HepG2 (cell line): ENCODE measurements around the gene MAPRE3. TPM values are rescaled to one million over a fixed set of nuclear protein-coding genes. Genes with fewer than 3 reads are reported as not detected.

Source experiments
- AHR ChIP-seq: IDR thresholded peaks from 2 replicates; pipeline ENCODE4 v1.6.1; 2018; ENCODE audit warnings: missing genetic modification reagents, missing compliant biosample characterization
- DMTF1 ChIP-seq: sonication (generic); formaldehyde crosslinking; IDR thresholded peaks from 2 replicates; pipeline ENCODE4 v1.4.0; 2020; ENCODE audit warnings: mild to moderate bottlenecking, missing genetic modification reagents
- GATAD1 ChIP-seq: IDR thresholded peaks from 2 replicates; pipeline ENCODE4 v1.6.1; 2016; ENCODE audit warnings: missing genetic modification reagents, missing compliant biosample characterization
- GMEB1 ChIP-seq: sonication (generic); formaldehyde crosslinking; IDR thresholded peaks from 2 replicates; pipeline ENCODE4 v1.5.1; 2020; ENCODE audit warnings: missing genetic modification reagents, mild to moderate bottlenecking, borderline replicate concordance
- KLF12 ChIP-seq: sonication (generic); formaldehyde crosslinking; IDR thresholded peaks from 2 replicates; pipeline ENCODE4 v1.4.0; 2020; ENCODE audit warnings: missing genetic modification reagents, borderline replicate concordance
- PLSCR1 ChIP-seq: sonication (generic); formaldehyde crosslinking; IDR thresholded peaks from 2 replicates; pipeline ENCODE4 v1.5.0; 2020; ENCODE audit warnings: missing genetic modification reagents, mild to moderate bottlenecking, borderline replicate concordance
- SKI ChIP-seq: fragments of 450-650 bp; IDR thresholded peaks from one replicate; pipeline ENCODE4 v1.6.1; 2018; ENCODE audit warnings: mild to moderate bottlenecking; ENCODE audit not compliant: partially characterized antibody
- SOX13 ChIP-seq, 3 experiments: fragments of 450-650 bp in 1 of 3; sonication (generic) in 1 of 3; formaldehyde crosslinking in 1 of 3; IDR thresholded peaks in 2 of 3; conservative IDR thresholded peaks in 1 of 3; 2 replicates each; pipeline versions ENCODE4 v1.5.0 to v1.6.1; 2016 to 2020; ENCODE audit warnings: antibody characterized with exemption in 1 of 3, mild to moderate bottlenecking in 1 of 3, missing compliant biosample characterization in 1 of 3, missing genetic modification reagents in 1 of 3, moderate library complexity in 1 of 3
- SP2 ChIP-seq: sonication (generic); formaldehyde crosslinking; IDR thresholded peaks from 2 replicates; pipeline ENCODE4 v1.5.1; 2020; ENCODE audit warnings: mild to moderate bottlenecking, missing genetic modification reagents
- SSRP1 ChIP-seq: IDR thresholded peaks from 2 replicates; pipeline ENCODE4 v1.6.1; 2016; ENCODE audit warnings: control low read depth
- TFAP4 ChIP-seq: sonication (generic); IDR thresholded peaks from 2 replicates; pipeline ENCODE4 v1.6.1; 2016; ENCODE audit warnings: low read depth, borderline replicate concordance
- TFDP1 ChIP-seq: IDR thresholded peaks from 2 replicates; pipeline ENCODE4 v1.6.1; 2016; ENCODE audit warnings: missing compliant biosample characterization, missing genetic modification reagents, borderline replicate concordance
- XRCC5 ChIP-seq: fragments of 200-400 bp; formaldehyde crosslinking; optimal IDR thresholded peaks from 2 replicates; pipeline ENCODE3; 2017; ENCODE audit warnings: mild to moderate bottlenecking, low read length
- ZFP37 ChIP-seq: sonication (generic); formaldehyde crosslinking; IDR thresholded peaks from 2 replicates; pipeline ENCODE4 v1.4.0; 2020; ENCODE audit warnings: missing genetic modification reagents, borderline replicate concordance
- ZFP62 ChIP-seq: sonication (generic); formaldehyde crosslinking; IDR thresholded peaks from 2 replicates; pipeline ENCODE4 v1.4.0; 2020; ENCODE audit warnings: missing genetic modification reagents
- ZMAT3 ChIP-seq: sonication (generic); formaldehyde crosslinking; conservative IDR thresholded peaks from 2 replicates; pipeline ENCODE4 v1.7.0; 2021; ENCODE audit warnings: missing genetic modification reagents
- ZNF251 ChIP-seq: sonication (generic); formaldehyde crosslinking; IDR thresholded peaks from 2 replicates; pipeline ENCODE4 v1.9.0; 2021; ENCODE audit warnings: mild to moderate bottlenecking, missing genetic modification reagents
- ZNF749 ChIP-seq: sonication (generic); formaldehyde crosslinking; IDR thresholded peaks from 2 replicates; pipeline ENCODE4 v1.8.0; 2022; ENCODE audit warnings: mild to moderate bottlenecking, missing genetic modification reagents, moderate library complexity, borderline replicate concordance
- ZNF879 ChIP-seq: sonication (generic); formaldehyde crosslinking; IDR thresholded peaks from 2 replicates; pipeline ENCODE4 v1.8.1; 2023; ENCODE audit warnings: missing genetic modification reagents
- polyA plus RNA-seq, 8 experiments: library from polyadenylated mRNA; depleted of rRNA in 3 of 8; stranded (reverse) in 7 of 8; unstranded in 1 of 8; fragments of >200 nt; fragmentation: Illumina TruSeq in 4 of 8; extraction: Trizol in 4 of 8; gene quantifications; 2 replicates each; pipeline versions ENCODE4 v1.2.1 to v1.2.3, GENCODE V29; 2011 to 2016; ENCODE audit warnings: low read depth in 4 of 8, missing spikeins in 1 of 8, mixed read lengths in 1 of 8; ENCODE audit not compliant: insufficient read depth in 1 of 8
- total RNA-seq, 5 experiments: library from RNA; depleted of rRNA; stranded (reverse); fragments of >200 nt; fragmentation: Illumina TruSeq; extraction: Trizol; gene quantifications; 2 replicates each; pipeline ENCODE4 v1.2.3, GENCODE V29; 2016; ENCODE audit warnings: low read depth in 1 of 5

MAPRE3 gene
- total and polyA plus RNA-seq, 2 of the 13 experiments (the other 11 are each of a cell fraction or from before 2014, with no cell fraction given): 0.31 to 0.91 TPM

GRCh38 chr2:26925100-26925791 is 45.2 kb upstream of the MAPRE3 start (continued):
- TF ChIP-seq SOX13 (IDR thresholded peaks at IDR 0.05): no peak; the same call in 1 of the 2 replicates
- TF ChIP-seq SOX13 (CRISPR knock-in tag; conservative IDR thresholded peaks at IDR 0.05 in 1 of 2, IDR thresholded peaks at IDR 0.05 in 1 of 2): peak in 1 of 2 experiments; percentile 76; a peak in 2 of 4 replicates
- no peak for TF ChIP-seq ZMAT3
- TF ChIP-seq PLSCR1 (CRISPR knock-in tag): no peak
- TF ChIP-seq TFDP1 (CRISPR knock-in tag): peak; percentile 25; the same call in 1 of the 2 replicates
- TF ChIP-seq DMTF1 (CRISPR knock-in tag): no peak
- TF ChIP-seq SSRP1 (CRISPR knock-in tag): no peak
- TF ChIP-seq ZNF251 (CRISPR knock-in tag): no peak
- TF ChIP-seq SP2 (CRISPR knock-in tag): no peak
- peak; percentile 9; the same call in 1 of the 2 replicates for TF ChIP-seq GATAD1 (CRISPR knock-in tag)
- TF ChIP-seq XRCC5: peak; percentile 93
- TF ChIP-seq ZNF749 (CRISPR knock-in tag): no peak
- 0 out of 2 replicates have a peak, but pooled peaks have one; percentile 30 for TF ChIP-seq TFAP4
- TF ChIP-seq AHR: peak; percentile 51; the same call in 1 of the 2 replicates
- TF ChIP-seq ZFP62 (CRISPR knock-in tag): no peak
- TF ChIP-seq SKI: peak; percentile 59
- TF ChIP-seq ZNF879 (CRISPR knock-in tag): no peak
- TF ChIP-seq ZFP37 (CRISPR knock-in tag): no peak
- TF ChIP-seq GMEB1 (CRISPR knock-in tag): no peak; the same call in 1 of the 2 replicates
- TF ChIP-seq KLF12: no peak
